HCT116 (cell line): ENCODE data around the gene DCAF6. TPM values are rescaled to one million over a fixed set of nuclear protein-coding genes. Genes with fewer than 3 reads are reported as not detected.

Experiments
- ATAC-seq: fragments of 200-7000 bp; cut with Tn5 transposase; 2 replicates; pipeline ENCODE4 v1.9.1; 2020; ENCODE audit warnings: mild to moderate bottlenecking, moderate library complexity
- BruUV-seq: library from RNA; stranded (reverse); fragments of 400-500 nt; replicated peaks from 2 replicates; lab custom pipeline; 2021; lab: Mats Ljungman, UMichigan
- CTCF ChIA-PET: fragments of 300-600 bp; sonication (Branson Sonifier 250); formaldehyde crosslinking; loops from one replicate; lab custom pipeline; 2021; ENCODE audit warnings: antibody characterized with exemption; lab: Charles Lee
- POLR2A ChIA-PET: fragments of 300-600, 350-600 bp; sonication (Branson Sonifier 250); formaldehyde crosslinking; loops from one replicate; lab custom pipeline; 2021; ENCODE audit warnings: antibody characterized with exemption; lab: Charles Lee
- RAD21 ChIA-PET, 2 experiments: fragments of 300-600 bp; sonication (Branson Sonifier 250); formaldehyde crosslinking; loops; one replicate each; lab custom pipeline; 2023; ENCODE audit warnings: low total read pairs in 2 of 2; ENCODE audit not compliant: uncharacterized antibody in 2 of 2, unreplicated experiment in 2 of 2, low non-redundant PET in 1 of 2; lab: Charles Lee
- DNase-seq: peaks from one replicate; pipeline ENCODE4 v3.0.0-alpha.2; 2010; ENCODE audit warnings: low read depth, low spot score
- H2AFZ ChIP-seq: fragments of 200-600 bp; shearing (Covaris generic), sonication (generic); 2 replicates; pipeline ENCODE4 v1.6.1; 2017; ENCODE audit warnings: low read depth, mixed run types, mixed read lengths, antibody characterized with exemption, low read length; ENCODE audit not compliant: poor library complexity, severe bottlenecking
- H3K27ac ChIP-seq: 2 replicates; pipeline ENCODE4 v1.5.1; 2012; ENCODE audit warnings: low read depth, low read length
- H3K27me3 ChIP-seq: fragments of 200-600 bp; sonication (generic); 2 replicates; pipeline ENCODE4 v1.6.1; 2016; ENCODE audit warnings: mixed run types, low read length, mixed read lengths; ENCODE audit not compliant: insufficient read depth
- H3K36me3 ChIP-seq, 2 experiments: fragments of 200-500 bp in 1 of 2; fragments of 200-600 bp in 1 of 2; sonication (Bioruptor generic) in 1 of 2; sonication (generic) in 1 of 2; 2 replicates each; pipeline versions ENCODE4 v1.5.1 to v1.6.1; 2014 to 2016; ENCODE audit warnings: low read length in 2 of 2, inconsistent platforms in 1 of 2, mixed read lengths in 1 of 2, mixed run types in 1 of 2; ENCODE audit not compliant: insufficient read depth in 2 of 2, control insufficient read depth in 1 of 2
- H3K4me1 ChIP-seq, 2 experiments: fragments of 200-600 bp in 1 of 2; sonication (generic) in 1 of 2; 2 replicates each; pipeline versions ENCODE4 v1.5.1 to v1.6.1; 2012 to 2017; ENCODE audit warnings: low read length in 2 of 2, inconsistent platforms in 1 of 2, mild to moderate bottlenecking in 1 of 2, mixed read lengths in 1 of 2, mixed run types in 1 of 2, moderate library complexity in 1 of 2; ENCODE audit not compliant: insufficient read depth in 2 of 2, control insufficient read depth in 1 of 2
- H3K4me2 ChIP-seq: fragments of 200-600 bp; sonication (generic); 2 replicates; pipeline ENCODE4 v1.6.1; 2017; ENCODE audit warnings: mixed run types, low read length, mixed read lengths
- H3K4me3 ChIP-seq, 2 experiments: fragments of 200-600 bp in 1 of 2; sonication (generic) in 1 of 2; replicated peaks in 1 of 2; 2 replicates each; pipeline ENCODE4 v1.5.1; 2011 to 2016; ENCODE audit warnings: low read length in 2 of 2, control low read depth in 1 of 2, low read depth in 1 of 2, mild to moderate bottlenecking in 1 of 2, mixed read lengths in 1 of 2, mixed run types in 1 of 2
- H3K79me2 ChIP-seq: fragments of 200-600 bp; sonication (generic); 2 replicates; pipeline ENCODE4 v1.6.1; 2017; ENCODE audit warnings: mild to moderate bottlenecking, mixed run types, low read length, moderate library complexity, mixed read lengths; ENCODE audit not compliant: insufficient read depth
- H3K9ac ChIP-seq: fragments of 200-600 bp; sonication (generic); 2 replicates; pipeline ENCODE4 v1.6.1; 2016; ENCODE audit warnings: low read length, mixed read lengths
- H3K9me2 ChIP-seq: fragments of 200-600 bp; sonication (generic), shearing (Covaris generic); 2 replicates; pipeline ENCODE4 v1.6.1; 2017; ENCODE audit warnings: mixed run types, mild to moderate bottlenecking, moderate library complexity; ENCODE audit not compliant: insufficient read depth
- H3K9me3 ChIP-seq, 2 experiments: fragments of 200-500 bp in 1 of 2; fragments of 200-600 bp in 1 of 2; sonication (Bioruptor generic) in 1 of 2; sonication (generic) in 1 of 2; 2 replicates each; pipeline ENCODE4 v1.6.1; 2014 to 2017; ENCODE audit warnings: low read length in 2 of 2, mixed read lengths in 2 of 2, inconsistent platforms in 1 of 2, low read depth in 1 of 2, mild to moderate bottlenecking in 1 of 2, mixed run types in 1 of 2, moderate library complexity in 1 of 2; ENCODE audit not compliant: control insufficient read depth in 1 of 2, insufficient read depth in 1 of 2
- H4K20me1 ChIP-seq: fragments of 200-600 bp; sonication (generic), shearing (Covaris generic); 2 replicates; pipeline ENCODE4 v1.6.1; 2017; ENCODE audit warnings: mixed run types, mild to moderate bottlenecking, moderate library complexity; ENCODE audit not compliant: insufficient read depth
- CBX3 ChIP-seq: IDR thresholded peaks from 2 replicates; pipeline ENCODE4 v1.6.1; 2012; ENCODE audit warnings: low read depth
- CEBPB ChIP-seq: IDR thresholded peaks from 2 replicates; pipeline ENCODE4 v1.6.1; 2012; ENCODE audit warnings: low read depth
- EGR1 ChIP-seq: IDR thresholded peaks from 2 replicates; pipeline ENCODE4 v1.6.1; 2012; ENCODE audit warnings: low read depth
- ELF1 ChIP-seq: IDR thresholded peaks from 2 replicates; pipeline ENCODE4 v1.6.1; 2012; ENCODE audit warnings: low read depth, borderline replicate concordance
- EZH2phosphoT487 ChIP-seq: fragments of 200-600 bp; IDR thresholded peaks from 2 replicates; pipeline ENCODE4 v1.6.1; 2018; ENCODE audit warnings: antibody characterized with exemption, borderline replicate concordance
- JUND ChIP-seq: IDR thresholded peaks from 2 replicates; pipeline ENCODE4 v1.6.1; 2012
- POLR2A ChIP-seq: IDR thresholded peaks from 2 replicates; pipeline ENCODE4 v1.7.0; 2011; ENCODE audit warnings: borderline replicate concordance; ENCODE audit not compliant: insufficient read depth, insufficient read length; ENCODE audit errors: extremely low read depth
- RAD21 ChIP-seq: IDR thresholded peaks from 2 replicates; pipeline ENCODE4 v1.6.1; 2012; ENCODE audit warnings: low read depth, mild to moderate bottlenecking
- SIN3A ChIP-seq: IDR thresholded peaks from 2 replicates; pipeline ENCODE4 v1.6.1; 2012; ENCODE audit warnings: low read depth
- SP1 ChIP-seq: IDR thresholded peaks from 2 replicates; pipeline ENCODE4 v1.6.1; 2012; ENCODE audit warnings: low read depth
- SRF ChIP-seq: IDR thresholded peaks from 2 replicates; pipeline ENCODE4 v1.6.1; 2012; ENCODE audit warnings: low read depth
- TCF7L2 ChIP-seq: IDR thresholded peaks from 2 replicates; pipeline ENCODE4 v1.7.0; 2011; ENCODE audit warnings: borderline replicate concordance, inconsistent platforms; ENCODE audit not compliant: insufficient read depth, insufficient read length; ENCODE audit errors: extremely low read depth
- YY1 ChIP-seq: IDR thresholded peaks from 2 replicates; pipeline ENCODE4 v1.6.1; 2011; ENCODE audit warnings: low read length, low read depth, moderate library complexity, mild to moderate bottlenecking; ENCODE audit not compliant: insufficient replicate concordance; ENCODE audit errors: extremely low read depth
- ZFX ChIP-seq: fragments of 450-650 bp; IDR thresholded peaks from 2 replicates; pipeline ENCODE4 v1.6.1; 2017
- intact Hi-C: fragments of 100-400 bp; cut with micrococcal nuclease; formaldehyde crosslinking; loops from 2 replicates; pipeline ENCODE4 v1.10.0; 2022
- total RNA-seq: library from RNA; stranded (reverse); gene quantifications from one replicate; pipeline ENCODE4 v1.2.1, GENCODE V29; 2021; ENCODE audit not compliant: unreplicated experiment
- TF ChIP-seq, protein P1 (sequence below): IDR thresholded peaks from 2 replicates; pipeline ENCODE4 v1.6.1; 2012
- TF ChIP-seq, protein P2 (sequence below): IDR thresholded peaks from 2 replicates; pipeline ENCODE4 v1.6.1; 2011; ENCODE audit warnings: mild to moderate bottlenecking, low read length, moderate library complexity; ENCODE audit not compliant: insufficient replicate concordance; ENCODE audit errors: extremely low read depth
- TF ChIP-seq, protein P3 (sequence below): IDR thresholded peaks from 2 replicates; pipeline ENCODE4 v1.6.1; 2012
- TF ChIP-seq, protein P4 (sequence below), 3 experiments: fragments of 200-600 bp in 1 of 3; sonication (generic) in 1 of 3; IDR thresholded peaks in 2 of 3; conservative IDR thresholded peaks in 1 of 3; 2 replicates each; pipeline ENCODE4 v1.5.1; 2012 to 2017; ENCODE audit warnings: low read depth in 2 of 3, low read length in 2 of 3, antibody characterized with exemption in 1 of 3, borderline replicate concordance in 1 of 3, control low read depth in 1 of 3, mild to moderate bottlenecking in 1 of 3, mixed read lengths in 1 of 3, mixed run types in 1 of 3, moderate library complexity in 1 of 3; ENCODE audit not compliant: insufficient read depth in 1 of 3
- TF ChIP-seq, protein P5 (sequence below): IDR thresholded peaks from 2 replicates; pipeline ENCODE4 v1.6.1; 2012; ENCODE audit warnings: low read depth

The DCAF6 gene
- total RNA-seq, 1 experiment from 2014 or later, result 34.2 TPM

DNA sequence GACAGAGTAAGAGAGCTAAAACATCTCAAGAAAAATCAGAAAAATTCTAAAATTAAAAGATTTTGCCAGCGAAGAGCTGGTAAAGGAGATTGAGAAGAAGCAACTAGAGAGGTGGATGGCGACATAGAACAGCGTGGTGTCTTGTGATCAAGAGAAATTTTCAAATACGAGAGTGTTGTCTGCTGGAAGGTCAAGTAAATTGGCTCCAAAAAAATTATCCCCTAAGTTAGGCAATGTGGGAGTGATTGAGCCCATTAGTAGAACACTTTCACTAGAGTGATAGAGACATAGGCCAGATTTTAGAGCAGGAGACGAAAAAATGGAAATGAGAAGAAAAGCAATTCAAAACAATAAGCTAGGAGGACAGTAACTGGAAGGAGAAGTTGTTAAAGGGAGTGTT lies 94.7 kb downstream of the DCAF6 start:
- Histone ChIP-seq H3K4me1 (no peaks in the 10 kb centered on the region), H3K27ac (no peak overlapping the region), H3K27me3 (no peaks in the 10 kb centered on the region), H3K79me2 (no peaks in the 10 kb centered on the region), H3K9me3 (no peaks in the 10 kb centered on the region), H3K36me3 (no peaks in the 10 kb centered on the region), H3K4me2 (no peak overlapping the region), H3K9me2 (no peaks in the 10 kb centered on the region), H4K20me1 (no peaks in the 10 kb centered on the region), H3K9ac (no peak overlapping the region), H2AFZ (no peak overlapping the region), H3K4me3 (no peak overlapping the region)
- CTCF ChIA-PET, result no interaction called here
- ATAC-seq, result no peak
- no peak for DNase-seq
- TF ChIP-seq TCF7L2 (no peak), ELF1 (no peak), JUND (no peak), RAD21 (no peak), CBX3 (no peak), EGR1 (no peak), ZFX (no peak), POLR2A (no peak), SP1 (no peak), SRF (no peak), YY1 (no peak), CEBPB (no peak), EZH2phosphoT487 (no peak), SIN3A (no peak)
- TF ChIP-seq, protein P1, sequence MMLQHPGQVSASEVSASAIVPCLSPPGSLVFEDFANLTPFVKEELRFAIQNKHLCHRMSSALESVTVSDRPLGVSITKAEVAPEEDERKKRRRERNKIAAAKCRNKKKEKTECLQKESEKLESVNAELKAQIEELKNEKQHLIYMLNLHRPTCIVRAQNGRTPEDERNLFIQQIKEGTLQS, result no peak
- TF ChIP-seq, protein P2, sequence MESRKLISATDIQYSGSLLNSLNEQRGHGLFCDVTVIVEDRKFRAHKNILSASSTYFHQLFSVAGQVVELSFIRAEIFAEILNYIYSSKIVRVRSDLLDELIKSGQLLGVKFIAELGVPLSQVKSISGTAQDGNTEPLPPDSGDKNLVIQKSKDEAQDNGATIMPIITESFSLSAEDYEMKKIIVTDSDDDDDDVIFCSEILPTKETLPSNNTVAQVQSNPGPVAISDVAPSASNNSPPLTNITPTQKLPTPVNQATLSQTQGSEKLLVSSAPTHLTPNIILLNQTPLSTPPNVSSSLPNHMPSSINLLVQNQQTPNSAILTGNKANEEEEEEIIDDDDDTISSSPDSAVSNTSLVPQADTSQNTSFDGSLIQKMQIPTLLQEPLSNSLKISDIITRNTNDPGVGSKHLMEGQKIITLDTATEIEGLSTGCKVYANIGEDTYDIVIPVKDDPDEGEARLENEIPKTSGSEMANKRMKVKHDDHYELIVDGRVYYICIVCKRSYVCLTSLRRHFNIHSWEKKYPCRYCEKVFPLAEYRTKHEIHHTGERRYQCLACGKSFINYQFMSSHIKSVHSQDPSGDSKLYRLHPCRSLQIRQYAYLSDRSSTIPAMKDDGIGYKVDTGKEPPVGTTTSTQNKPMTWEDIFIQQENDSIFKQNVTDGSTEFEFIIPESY, result no peak
- TF ChIP-seq, protein P3, sequence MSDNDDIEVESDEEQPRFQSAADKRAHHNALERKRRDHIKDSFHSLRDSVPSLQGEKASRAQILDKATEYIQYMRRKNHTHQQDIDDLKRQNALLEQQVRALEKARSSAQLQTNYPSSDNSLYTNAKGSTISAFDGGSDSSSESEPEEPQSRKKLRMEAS, result no peak
- TF ChIP-seq, protein P4, sequence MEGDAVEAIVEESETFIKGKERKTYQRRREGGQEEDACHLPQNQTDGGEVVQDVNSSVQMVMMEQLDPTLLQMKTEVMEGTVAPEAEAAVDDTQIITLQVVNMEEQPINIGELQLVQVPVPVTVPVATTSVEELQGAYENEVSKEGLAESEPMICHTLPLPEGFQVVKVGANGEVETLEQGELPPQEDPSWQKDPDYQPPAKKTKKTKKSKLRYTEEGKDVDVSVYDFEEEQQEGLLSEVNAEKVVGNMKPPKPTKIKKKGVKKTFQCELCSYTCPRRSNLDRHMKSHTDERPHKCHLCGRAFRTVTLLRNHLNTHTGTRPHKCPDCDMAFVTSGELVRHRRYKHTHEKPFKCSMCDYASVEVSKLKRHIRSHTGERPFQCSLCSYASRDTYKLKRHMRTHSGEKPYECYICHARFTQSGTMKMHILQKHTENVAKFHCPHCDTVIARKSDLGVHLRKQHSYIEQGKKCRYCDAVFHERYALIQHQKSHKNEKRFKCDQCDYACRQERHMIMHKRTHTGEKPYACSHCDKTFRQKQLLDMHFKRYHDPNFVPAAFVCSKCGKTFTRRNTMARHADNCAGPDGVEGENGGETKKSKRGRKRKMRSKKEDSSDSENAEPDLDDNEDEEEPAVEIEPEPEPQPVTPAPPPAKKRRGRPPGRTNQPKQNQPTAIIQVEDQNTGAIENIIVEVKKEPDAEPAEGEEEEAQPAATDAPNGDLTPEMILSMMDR (IDR thresholded peaks at IDR 0.05 in 2 of 3, conservative IDR thresholded peaks at IDR 0.05 in 1 of 3; ENCODE audit: borderline replicate concordance in 1 of 3, insufficient read depth in 1 of 3, low read depth in 2 of 3, low read length in 2 of 3), result no peak
- TF ChIP-seq, protein P5, sequence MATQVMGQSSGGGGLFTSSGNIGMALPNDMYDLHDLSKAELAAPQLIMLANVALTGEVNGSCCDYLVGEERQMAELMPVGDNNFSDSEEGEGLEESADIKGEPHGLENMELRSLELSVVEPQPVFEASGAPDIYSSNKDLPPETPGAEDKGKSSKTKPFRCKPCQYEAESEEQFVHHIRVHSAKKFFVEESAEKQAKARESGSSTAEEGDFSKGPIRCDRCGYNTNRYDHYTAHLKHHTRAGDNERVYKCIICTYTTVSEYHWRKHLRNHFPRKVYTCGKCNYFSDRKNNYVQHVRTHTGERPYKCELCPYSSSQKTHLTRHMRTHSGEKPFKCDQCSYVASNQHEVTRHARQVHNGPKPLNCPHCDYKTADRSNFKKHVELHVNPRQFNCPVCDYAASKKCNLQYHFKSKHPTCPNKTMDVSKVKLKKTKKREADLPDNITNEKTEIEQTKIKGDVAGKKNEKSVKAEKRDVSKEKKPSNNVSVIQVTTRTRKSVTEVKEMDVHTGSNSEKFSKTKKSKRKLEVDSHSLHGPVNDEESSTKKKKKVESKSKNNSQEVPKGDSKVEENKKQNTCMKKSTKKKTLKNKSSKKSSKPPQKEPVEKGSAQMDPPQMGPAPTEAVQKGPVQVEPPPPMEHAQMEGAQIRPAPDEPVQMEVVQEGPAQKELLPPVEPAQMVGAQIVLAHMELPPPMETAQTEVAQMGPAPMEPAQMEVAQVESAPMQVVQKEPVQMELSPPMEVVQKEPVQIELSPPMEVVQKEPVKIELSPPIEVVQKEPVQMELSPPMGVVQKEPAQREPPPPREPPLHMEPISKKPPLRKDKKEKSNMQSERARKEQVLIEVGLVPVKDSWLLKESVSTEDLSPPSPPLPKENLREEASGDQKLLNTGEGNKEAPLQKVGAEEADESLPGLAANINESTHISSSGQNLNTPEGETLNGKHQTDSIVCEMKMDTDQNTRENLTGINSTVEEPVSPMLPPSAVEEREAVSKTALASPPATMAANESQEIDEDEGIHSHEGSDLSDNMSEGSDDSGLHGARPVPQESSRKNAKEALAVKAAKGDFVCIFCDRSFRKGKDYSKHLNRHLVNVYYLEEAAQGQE, result no peak
- no TSS peak for BruUV-seq
- POLR2A ChIA-PET, result no interaction called here
- intact Hi-C loops, result no loop called here
- RAD21 ChIA-PET, result no interaction called here
